GM23338 (cell line): ENCODE data around the gene SDR39U1. TPM values are rescaled to one million over a fixed set of nuclear protein-coding genes. Genes with fewer than 3 reads are reported as not detected.

ENCODE experiments used
- ATAC-seq: fragments of 200-7000 bp; cut with Tn5 transposase; 3 replicates; pipeline ENCODE4 v1.9.1; 2020
- DNase-seq: peaks from one replicate; pipeline ENCODE4 v3.0.0-alpha.2; 2015; ENCODE audit warnings: low spot score
- H2AFZ ChIP-seq: fragments of 200-600 bp; sonication (generic); 2 replicates; pipeline ENCODE4 v1.8.0; 2016; ENCODE audit warnings: antibody characterized with exemption, mild to moderate bottlenecking, moderate library complexity
- H3F3A ChIP-seq: fragments of 200-600 bp; sonication (generic); replicated peaks from 2 replicates; pipeline ENCODE4 v1.8.0; 2017; ENCODE audit warnings: antibody characterized with exemption, mixed run types, low read depth
- H3K27ac ChIP-seq: fragments of 200-600 bp; sonication (generic); 2 replicates; pipeline ENCODE4 v1.6.1; 2016; ENCODE audit warnings: low read depth
- H3K27me3 ChIP-seq: fragments of 200-600 bp; sonication (generic); 2 replicates; pipeline ENCODE4 v1.8.0; 2016; ENCODE audit warnings: mild to moderate bottlenecking, mixed run types, moderate library complexity; ENCODE audit not compliant: insufficient read depth
- H3K36me3 ChIP-seq: fragments of 200-600 bp; sonication (generic); 2 replicates; pipeline ENCODE4 v1.8.0; 2016; ENCODE audit warnings: mild to moderate bottlenecking; ENCODE audit not compliant: insufficient read depth
- H3K4me1 ChIP-seq: fragments of 200-600 bp; sonication (generic); 2 replicates; pipeline ENCODE4 v1.8.0; 2016; ENCODE audit warnings: mild to moderate bottlenecking, moderate library complexity; ENCODE audit not compliant: insufficient read depth
- H3K4me2 ChIP-seq: fragments of 200-600 bp; sonication (generic); 2 replicates; pipeline ENCODE4 v1.7.1; 2017; ENCODE audit warnings: mixed run types
- H3K4me3 ChIP-seq: fragments of 200-600 bp; sonication (generic); 2 replicates; pipeline ENCODE4 v1.6.1; 2016; ENCODE audit warnings: mixed run types
- H3K79me2 ChIP-seq: fragments of 200-600 bp; sonication (generic); replicated peaks from 2 replicates; pipeline ENCODE4 v1.8.0; 2017; ENCODE audit warnings: mild to moderate bottlenecking; ENCODE audit not compliant: insufficient read depth
- H3K9me2 ChIP-seq: fragments of 200-600 bp; sonication (generic); 2 replicates; pipeline ENCODE4 v1.8.0; 2017; ENCODE audit not compliant: insufficient read depth
- H4K20me1 ChIP-seq: fragments of 200-600 bp; sonication (generic); replicated peaks from 2 replicates; pipeline ENCODE4 v1.8.0; 2017; ENCODE audit warnings: mild to moderate bottlenecking; ENCODE audit not compliant: insufficient read depth
- H3K27ac Mint-ChIP-seq: 2 replicates; pipeline ENCODE4 v1.8.0; 2020; ENCODE audit warnings: inconsistent platforms, mild to moderate bottlenecking, moderate library complexity, mixed read lengths
- H3K27me3 Mint-ChIP-seq: 3 replicates; pipeline ENCODE4 v1.8.0; 2022; ENCODE audit warnings: low read depth, mild to moderate bottlenecking, moderate library complexity, mixed read lengths, inconsistent platforms; ENCODE audit not compliant: insufficient read depth, poor library complexity
- H3K36me3 Mint-ChIP-seq: 3 replicates; pipeline ENCODE4 v1.8.0; 2021; ENCODE audit warnings: low read depth, mild to moderate bottlenecking, inconsistent platforms, moderate library complexity, mixed read lengths
- H3K4me1 Mint-ChIP-seq: 3 replicates; pipeline ENCODE4 v1.8.0; 2020; ENCODE audit warnings: mild to moderate bottlenecking, inconsistent platforms, mixed read lengths
- H3K4me3 Mint-ChIP-seq: 3 replicates; pipeline ENCODE4 v1.8.0; 2021; ENCODE audit warnings: moderate library complexity, mild to moderate bottlenecking, inconsistent platforms, mixed read lengths
- H3K9me3 Mint-ChIP-seq: 3 replicates; pipeline ENCODE4 v1.8.0; 2020; ENCODE audit warnings: moderate library complexity, mild to moderate bottlenecking, inconsistent platforms, mixed read lengths
- CREB1 ChIP-seq: fragments of 250-450 bp; sonication (Bioruptor Pico); IDR thresholded peaks from 2 replicates; pipeline ENCODE4 v1.5.0; 2020; ENCODE audit warnings: low read depth, mild to moderate bottlenecking, moderate library complexity
- EZH2phosphoT487 ChIP-seq: fragments of 200-600 bp; sonication (generic); IDR thresholded peaks from one replicate; pipeline ENCODE4 v1.8.1; 2018; ENCODE audit warnings: antibody characterized with exemption; ENCODE audit not compliant: unreplicated experiment
- JUNB ChIP-seq: IDR thresholded peaks from one replicate; pipeline ENCODE4 v1.6.1; 2016; ENCODE audit warnings: antibody characterized with exemption; ENCODE audit not compliant: unreplicated experiment
- NANOG ChIP-seq: IDR thresholded peaks from 2 replicates; pipeline ENCODE4 v1.6.1; 2016; ENCODE audit warnings: antibody characterized with exemption, borderline replicate concordance
- POLR2AphosphoS5 ChIP-seq: IDR thresholded peaks from 2 replicates; pipeline ENCODE4 v1.6.1; 2016; ENCODE audit warnings: antibody characterized with exemption, low read depth
- STAT1 ChIP-seq: IDR thresholded peaks from one replicate; pipeline ENCODE4 v1.6.1; 2016; ENCODE audit warnings: antibody characterized with exemption; ENCODE audit not compliant: unreplicated experiment
- ZNF114 ChIP-seq: fragments of 250-450 bp; sonication (Bioruptor Pico); IDR thresholded peaks from 2 replicates; pipeline ENCODE4 v1.5.0; 2020; ENCODE audit warnings: mild to moderate bottlenecking, moderate library complexity
- ZNF331 ChIP-seq: fragments of 250-450 bp; sonication (Bioruptor Pico); IDR thresholded peaks from 2 replicates; pipeline ENCODE4 v1.5.0; 2020; ENCODE audit warnings: low read depth, mild to moderate bottlenecking, moderate library complexity
- polyA plus RNA-seq: library from polyadenylated mRNA; unstranded; fragments of >200 nt; fragmentation: Nextera tagmentation; extraction: Ambion mirVana; gene quantifications from 2 replicates; pipeline ENCODE4 v1.2.1, GENCODE V29; 2016
- total RNA-seq: library from RNA; depleted of rRNA; stranded (reverse); fragments of >200 nt; shearing (Covaris generic); gene quantifications from 2 replicates; pipeline ENCODE4 v1.2.3, GENCODE V29; 2014
- TF ChIP-seq, protein P1 (sequence below): fragments of 250-450 bp; sonication (Bioruptor Pico); IDR thresholded peaks from 2 replicates; pipeline ENCODE4 v1.5.0; 2020; ENCODE audit warnings: mild to moderate bottlenecking, moderate library complexity
- TF ChIP-seq, protein P2 (sequence below): IDR thresholded peaks from one replicate; pipeline ENCODE4 v1.6.1; 2018; ENCODE audit warnings: antibody characterized with exemption; ENCODE audit not compliant: unreplicated experiment

SDR39U1 gene
- total and polyA plus RNA-seq, 2 experiments from 2014 or later, result 22.9 to 66.5 TPM

DNA sequence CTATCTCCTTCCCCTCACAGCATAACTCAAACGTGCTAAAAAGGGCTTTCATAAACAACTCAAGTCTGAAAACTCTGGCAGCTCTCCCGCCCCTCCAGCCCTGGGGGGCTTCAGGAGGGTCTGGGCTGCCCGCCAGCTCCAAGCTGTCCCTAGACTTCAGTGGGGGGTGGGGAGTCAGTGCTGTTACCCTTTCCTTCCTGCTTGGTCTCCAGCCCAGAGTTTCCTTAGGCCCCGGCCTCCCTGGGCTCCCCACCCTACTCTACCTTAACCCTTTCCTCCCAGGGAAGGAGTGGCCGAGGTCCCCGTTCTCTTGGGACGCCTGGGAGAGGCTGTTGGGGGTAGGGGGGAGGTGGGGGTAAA lies 44.3 kb downstream of the SDR39U1 start:
- Mint-ChIP-seq H3K36me3 (no peaks in the 10 kb centered on the region), H3K27me3 (peaks cover 14% of the 10 kb centered on the region), H3K27ac (no peak overlapping the region), H3K9me3 (no peaks in the 10 kb centered on the region), H3K4me1 (peaks cover 49% of the 10 kb centered on the region), H3K4me3 (peak overlapping the region; percentile 36)
- Histone ChIP-seq H3K27me3 (peaks cover 18% of the 10 kb centered on the region; the same call in 1 of the 2 replicates), H3F3A (no peaks in the 10 kb centered on the region), H3K4me1 (peaks cover 15% of the 10 kb centered on the region; the same call in 1 of the 2 replicates), H3K36me3 (no peaks in the 10 kb centered on the region), H2AFZ (peak overlapping the region; percentile 63), H3K79me2 (no peaks in the 10 kb centered on the region), H3K9me2 (no peaks in the 10 kb centered on the region), H3K27ac (no peak overlapping the region), H3K4me2 (peak overlapping the region; percentile 97), H4K20me1 (no peaks in the 10 kb centered on the region; the same call in 1 of the 2 replicates), H3K4me3 (peak overlapping the region; percentile 86)
- DNase-seq (peak; percentile 85), ATAC-seq (peak; percentile 83)
- TF ChIP-seq ZNF114 (CRISPR knock-in tag) (no peak), CREB1 (CRISPR knock-in tag) (0 out of 2 replicates have a peak, but pooled peaks have one; percentile 3), STAT1 (no peak), EZH2phosphoT487 (no peak)

DNA sequence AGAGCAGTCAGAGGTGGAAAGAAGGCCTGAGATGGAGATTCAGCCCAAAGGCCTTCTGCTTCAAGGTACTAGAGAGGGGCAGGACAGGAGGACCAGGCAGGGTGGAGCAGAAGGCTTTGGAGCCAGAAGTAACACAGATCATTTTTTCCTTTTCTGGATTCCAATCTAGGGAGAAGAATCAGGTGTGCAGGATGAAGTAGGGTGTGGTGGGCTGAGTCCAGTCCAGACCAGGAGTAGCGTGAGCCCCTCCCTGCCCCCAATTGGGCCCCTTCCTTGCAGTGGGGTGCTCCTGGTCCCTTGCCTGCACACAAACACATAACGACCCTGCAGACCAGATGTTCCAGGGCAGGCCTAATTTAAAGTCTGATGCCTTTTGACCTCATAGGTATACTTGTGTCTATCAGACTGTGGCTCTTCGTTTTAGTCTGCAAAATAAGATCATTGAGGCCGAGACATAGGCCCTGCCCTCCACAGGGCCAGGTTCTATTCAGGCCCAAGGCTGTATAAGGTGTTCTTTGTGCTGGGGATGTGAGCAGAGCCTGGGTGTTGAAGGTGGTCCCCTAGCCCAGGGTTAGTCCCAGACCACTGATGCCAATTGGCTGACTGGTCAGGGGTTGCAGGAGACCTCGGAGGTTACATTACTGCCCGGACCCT lies 44.8 kb downstream of the SDR39U1 start:
- H3K4me3 ChIP-seq, result peak overlapping the region; percentile 86
- no peak overlapping the region for H3K27ac ChIP-seq
- H3K36me3 Mint-ChIP-seq, result no peaks in the 10 kb centered on the region
- peaks cover 18% of the 10 kb centered on the region; the same call in 1 of the 2 replicates for H3K27me3 ChIP-seq
- ATAC-seq (peak; percentile 4), DNase-seq (no peak)
- no peaks in the 10 kb centered on the region for H3K9me2 ChIP-seq
- no peaks in the 10 kb centered on the region for H3K36me3 ChIP-seq
- H3K27ac Mint-ChIP-seq, result no peak overlapping the region
- peak overlapping the region; percentile 97 for H3K4me2 ChIP-seq
- H3K27me3 Mint-ChIP-seq, result peaks cover 14% of the 10 kb centered on the region
- no peaks in the 10 kb centered on the region for H3K79me2 ChIP-seq
- H3K9me3 Mint-ChIP-seq, result no peaks in the 10 kb centered on the region
- peak overlapping the region; percentile 36; the same call in 2 of the 3 replicates for H3K4me3 Mint-ChIP-seq
- no peaks in the 10 kb centered on the region for H3F3A ChIP-seq
- H2AFZ ChIP-seq, result peak overlapping the region; percentile 63
- peaks cover 15% of the 10 kb centered on the region; the same call in 1 of the 2 replicates for H3K4me1 ChIP-seq
- H3K4me1 Mint-ChIP-seq, result peaks cover 46% of the 10 kb centered on the region
- no peaks in the 10 kb centered on the region; the same call in 1 of the 2 replicates for H4K20me1 ChIP-seq
- TF ChIP-seq JUNB, result no peak
- no peak for TF ChIP-seq STAT1
- TF ChIP-seq, protein P1, sequence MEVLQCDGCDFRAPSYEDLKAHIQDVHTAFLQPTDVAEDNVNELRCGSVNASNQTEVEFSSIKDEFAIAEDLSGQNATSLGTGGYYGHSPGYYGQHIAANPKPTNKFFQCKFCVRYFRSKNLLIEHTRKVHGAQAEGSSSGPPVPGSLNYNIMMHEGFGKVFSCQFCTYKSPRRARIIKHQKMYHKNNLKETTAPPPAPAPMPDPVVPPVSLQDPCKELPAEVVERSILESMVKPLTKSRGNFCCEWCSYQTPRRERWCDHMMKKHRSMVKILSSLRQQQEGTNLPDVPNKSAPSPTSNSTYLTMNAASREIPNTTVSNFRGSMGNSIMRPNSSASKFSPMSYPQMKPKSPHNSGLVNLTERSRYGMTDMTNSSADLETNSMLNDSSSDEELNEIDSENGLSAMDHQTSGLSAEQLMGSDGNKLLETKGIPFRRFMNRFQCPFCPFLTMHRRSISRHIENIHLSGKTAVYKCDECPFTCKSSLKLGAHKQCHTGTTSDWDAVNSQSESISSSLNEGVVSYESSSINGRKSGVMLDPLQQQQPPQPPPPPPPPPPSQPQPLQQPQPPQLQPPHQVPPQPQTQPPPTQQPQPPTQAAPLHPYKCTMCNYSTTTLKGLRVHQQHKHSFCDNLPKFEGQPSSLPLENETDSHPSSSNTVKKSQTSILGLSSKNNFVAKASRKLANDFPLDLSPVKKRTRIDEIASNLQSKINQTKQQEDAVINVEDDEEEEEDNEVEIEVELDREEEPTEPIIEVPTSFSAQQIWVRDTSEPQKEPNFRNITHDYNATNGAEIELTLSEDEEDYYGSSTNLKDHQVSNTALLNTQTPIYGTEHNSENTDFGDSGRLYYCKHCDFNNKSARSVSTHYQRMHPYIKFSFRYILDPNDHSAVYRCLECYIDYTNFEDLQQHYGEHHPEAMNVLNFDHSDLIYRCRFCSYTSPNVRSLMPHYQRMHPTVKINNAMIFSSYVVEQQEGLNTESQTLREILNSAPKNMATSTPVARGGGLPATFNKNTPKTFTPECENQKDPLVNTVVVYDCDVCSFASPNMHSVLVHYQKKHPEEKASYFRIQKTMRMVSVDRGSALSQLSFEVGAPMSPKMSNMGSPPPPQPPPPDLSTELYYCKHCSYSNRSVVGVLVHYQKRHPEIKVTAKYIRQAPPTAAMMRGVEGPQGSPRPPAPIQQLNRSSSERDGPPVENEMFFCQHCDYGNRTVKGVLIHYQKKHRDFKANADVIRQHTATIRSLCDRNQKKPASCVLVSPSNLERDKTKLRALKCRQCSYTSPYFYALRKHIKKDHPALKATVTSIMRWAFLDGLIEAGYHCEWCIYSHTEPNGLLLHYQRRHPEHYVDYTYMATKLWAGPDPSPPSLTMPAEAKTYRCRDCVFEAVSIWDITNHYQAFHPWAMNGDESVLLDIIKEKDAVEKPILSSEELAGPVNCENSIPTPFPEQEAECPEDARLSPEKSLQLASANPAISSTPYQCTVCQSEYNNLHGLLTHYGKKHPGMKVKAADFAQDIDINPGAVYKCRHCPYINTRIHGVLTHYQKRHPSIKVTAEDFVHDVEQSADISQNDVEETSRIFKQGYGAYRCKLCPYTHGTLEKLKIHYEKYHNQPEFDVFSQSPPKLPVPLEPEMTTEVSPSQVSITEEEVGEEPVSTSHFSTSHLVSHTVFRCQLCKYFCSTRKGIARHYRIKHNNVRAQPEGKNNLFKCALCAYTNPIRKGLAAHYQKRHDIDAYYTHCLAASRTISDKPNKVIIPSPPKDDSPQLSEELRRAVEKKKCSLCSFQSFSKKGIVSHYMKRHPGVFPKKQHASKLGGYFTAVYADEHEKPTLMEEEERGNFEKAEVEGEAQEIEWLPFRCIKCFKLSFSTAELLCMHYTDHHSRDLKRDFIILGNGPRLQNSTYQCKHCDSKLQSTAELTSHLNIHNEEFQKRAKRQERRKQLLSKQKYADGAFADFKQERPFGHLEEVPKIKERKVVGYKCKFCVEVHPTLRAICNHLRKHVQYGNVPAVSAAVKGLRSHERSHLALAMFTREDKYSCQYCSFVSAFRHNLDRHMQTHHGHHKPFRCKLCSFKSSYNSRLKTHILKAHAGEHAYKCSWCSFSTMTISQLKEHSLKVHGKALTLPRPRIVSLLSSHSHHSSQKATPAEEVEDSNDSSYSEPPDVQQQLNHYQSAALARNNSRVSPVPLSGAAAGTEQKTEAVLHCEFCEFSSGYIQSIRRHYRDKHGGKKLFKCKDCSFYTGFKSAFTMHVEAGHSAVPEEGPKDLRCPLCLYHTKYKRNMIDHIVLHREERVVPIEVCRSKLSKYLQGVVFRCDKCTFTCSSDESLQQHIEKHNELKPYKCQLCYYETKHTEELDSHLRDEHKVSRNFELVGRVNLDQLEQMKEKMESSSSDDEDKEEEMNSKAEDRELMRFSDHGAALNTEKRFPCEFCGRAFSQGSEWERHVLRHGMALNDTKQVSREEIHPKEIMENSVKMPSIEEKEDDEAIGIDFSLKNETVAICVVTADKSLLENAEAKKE, result no peak
- no peak for TF ChIP-seq POLR2AphosphoS5
- TF ChIP-seq ZNF114 (CRISPR knock-in tag), result no peak
- TF ChIP-seq EZH2phosphoT487, result no peak
- no peak for TF ChIP-seq ZNF331
- TF ChIP-seq, protein P2, sequence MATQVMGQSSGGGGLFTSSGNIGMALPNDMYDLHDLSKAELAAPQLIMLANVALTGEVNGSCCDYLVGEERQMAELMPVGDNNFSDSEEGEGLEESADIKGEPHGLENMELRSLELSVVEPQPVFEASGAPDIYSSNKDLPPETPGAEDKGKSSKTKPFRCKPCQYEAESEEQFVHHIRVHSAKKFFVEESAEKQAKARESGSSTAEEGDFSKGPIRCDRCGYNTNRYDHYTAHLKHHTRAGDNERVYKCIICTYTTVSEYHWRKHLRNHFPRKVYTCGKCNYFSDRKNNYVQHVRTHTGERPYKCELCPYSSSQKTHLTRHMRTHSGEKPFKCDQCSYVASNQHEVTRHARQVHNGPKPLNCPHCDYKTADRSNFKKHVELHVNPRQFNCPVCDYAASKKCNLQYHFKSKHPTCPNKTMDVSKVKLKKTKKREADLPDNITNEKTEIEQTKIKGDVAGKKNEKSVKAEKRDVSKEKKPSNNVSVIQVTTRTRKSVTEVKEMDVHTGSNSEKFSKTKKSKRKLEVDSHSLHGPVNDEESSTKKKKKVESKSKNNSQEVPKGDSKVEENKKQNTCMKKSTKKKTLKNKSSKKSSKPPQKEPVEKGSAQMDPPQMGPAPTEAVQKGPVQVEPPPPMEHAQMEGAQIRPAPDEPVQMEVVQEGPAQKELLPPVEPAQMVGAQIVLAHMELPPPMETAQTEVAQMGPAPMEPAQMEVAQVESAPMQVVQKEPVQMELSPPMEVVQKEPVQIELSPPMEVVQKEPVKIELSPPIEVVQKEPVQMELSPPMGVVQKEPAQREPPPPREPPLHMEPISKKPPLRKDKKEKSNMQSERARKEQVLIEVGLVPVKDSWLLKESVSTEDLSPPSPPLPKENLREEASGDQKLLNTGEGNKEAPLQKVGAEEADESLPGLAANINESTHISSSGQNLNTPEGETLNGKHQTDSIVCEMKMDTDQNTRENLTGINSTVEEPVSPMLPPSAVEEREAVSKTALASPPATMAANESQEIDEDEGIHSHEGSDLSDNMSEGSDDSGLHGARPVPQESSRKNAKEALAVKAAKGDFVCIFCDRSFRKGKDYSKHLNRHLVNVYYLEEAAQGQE, result no peak
- TF ChIP-seq CREB1 (CRISPR knock-in tag), result no peak
- TF ChIP-seq NANOG, result no peak
